A673 (cell line): ENCODE data around the gene GSC2. TPM values are rescaled to one million over a fixed set of nuclear protein-coding genes. Genes with fewer than 3 reads are reported as not detected.

ENCODE experiments used
- BruUV-seq: library from RNA; stranded (reverse); fragments of 400-500 nt; replicated peaks from 2 replicates; lab custom pipeline; 2021; lab: Mats Ljungman, UMichigan
- CTCF ChIA-PET: fragments of 300-600 bp; sonication (Branson Sonifier 250); formaldehyde crosslinking; loops from one replicate; lab custom pipeline; 2022; ENCODE audit warnings: antibody characterized with exemption; lab: Charles Lee
- POLR2A ChIA-PET: fragments of 300-600 bp; sonication (Branson Sonifier 250); formaldehyde crosslinking; loops from one replicate; lab custom pipeline; 2022; ENCODE audit warnings: antibody characterized with exemption; ENCODE audit not compliant: low non-redundant PET; lab: Charles Lee
- DNase-seq: peaks from one replicate; pipeline ENCODE4 v3.0.0-alpha.2; 2015; ENCODE audit warnings: low spot score
- H3K27ac ChIP-seq: fragments of 200-600 bp; sonication (generic); 2 replicates; pipeline ENCODE4 v1.5.1; 2016; ENCODE audit warnings: mixed run types, low read depth, mild to moderate bottlenecking, mixed read lengths, antibody characterized with exemption, low read length; ENCODE audit not compliant: poor library complexity, severe bottlenecking
- H3K27me3 ChIP-seq: fragments of 200-600 bp; sonication (generic); replicated peaks from 2 replicates; pipeline ENCODE4 v1.6.1; 2017; ENCODE audit warnings: mixed run types, low read depth, mild to moderate bottlenecking, mixed read lengths, antibody characterized with exemption, low read length; ENCODE audit not compliant: insufficient read depth, poor library complexity
- H3K36me3 ChIP-seq: fragments of 200-600 bp; sonication (generic); 2 replicates; pipeline ENCODE4 v1.6.1; 2016; ENCODE audit warnings: mixed run types, mild to moderate bottlenecking, mixed read lengths, antibody characterized with exemption, low read length; ENCODE audit not compliant: insufficient read depth, poor library complexity, severe bottlenecking
- H3K4me1 ChIP-seq: fragments of 200-600 bp; sonication (generic); 2 replicates; pipeline ENCODE4 v1.6.1; 2017; ENCODE audit warnings: mixed run types, mild to moderate bottlenecking, mixed read lengths, antibody characterized with exemption, low read length; ENCODE audit not compliant: insufficient read depth, poor library complexity, severe bottlenecking
- H3K4me3 ChIP-seq: fragments of 200-600 bp; sonication (generic); 2 replicates; pipeline ENCODE4 v1.5.1; 2016; ENCODE audit warnings: low read depth, mixed run types, mild to moderate bottlenecking, mixed read lengths, low read length; ENCODE audit not compliant: poor library complexity, severe bottlenecking
- H3K9me3 ChIP-seq: fragments of 200-600 bp; sonication (generic); 2 replicates; pipeline ENCODE4 v1.6.1; 2016; ENCODE audit warnings: mixed run types, low read depth, mild to moderate bottlenecking, mixed read lengths, antibody characterized with exemption, low read length; ENCODE audit not compliant: poor library complexity, severe bottlenecking
- CTCF ChIP-seq: fragments of 300-800, 200-600 bp; sonication (generic); conservative IDR thresholded peaks from 2 replicates; pipeline ENCODE4 v1.5.1; 2017; ENCODE audit warnings: low read depth, mild to moderate bottlenecking, antibody characterized with exemption, low read length, moderate library complexity, mixed read lengths
- EZH2 ChIP-seq: fragments of 200-600 bp; sonication (generic); IDR thresholded peaks from 2 replicates; pipeline ENCODE4 v1.6.1; 2017; ENCODE audit warnings: borderline replicate concordance, low read depth, mild to moderate bottlenecking, mixed read lengths, antibody characterized with exemption, low read length; ENCODE audit not compliant: poor library complexity, severe bottlenecking
- intact Hi-C: fragments of 100-400 bp; cut with micrococcal nuclease; formaldehyde crosslinking; loops from one replicate; pipeline ENCODE4 v1.10.0; 2022; ENCODE audit not compliant: unreplicated experiment
- total RNA-seq: library from RNA; stranded (reverse); gene quantifications from 2 replicates; pipeline ENCODE4 v1.2.3, GENCODE V29; 2021

Gene GSC2
- total RNA-seq, 1 experiment from 2014 or later: not detected

- ChIA-PET POLR2A (no interaction called here), CTCF (no interaction called here)
- DNase-seq: no peak
- no TSS peak for BruUV-seq
- Histone ChIP-seq H3K27me3 (no peaks in the 10 kb centered on the region), H3K27ac (no peak within 1 kb of the TSS), H3K9me3 (no peaks in the 10 kb centered on the region), H3K36me3 (peaks cover 3% of the 10 kb centered on the region), H3K4me1 (no peaks in the 10 kb centered on the region), H3K4me3 (no peak within 1 kb of the TSS)
- TF ChIP-seq CTCF (no peak), EZH2 (no peak)
- intact Hi-C loops: no loop called here
Measured at GRCh38 chr22:19130959-19131684, 19.0 kb downstream of the GSC2 start, which contains the start of gene TSSK2. TSSK2 (plus strand) TSS chr22:19131308; CDS start chr22:19131400, 92 bp downstream.

GRCh38 chr22:19129871-19130270, 20.2 kb downstream of the GSC2 start:
- Histone ChIP-seq H3K27me3 (no peaks in the 10 kb centered on the region), H3K4me1 (no peaks in the 10 kb centered on the region), H3K9me3 (no peaks in the 10 kb centered on the region), H3K36me3 (peaks cover 3% of the 10 kb centered on the region), H3K27ac (no peak overlapping the region), H3K4me3 (no peak overlapping the region)
- no peak for TF ChIP-seq CTCF
- no peak for TF ChIP-seq EZH2
- no peak for DNase-seq
- BruUV-seq: no TSS peak
- ChIA-PET POLR2A (no interaction called here), CTCF (no interaction called here)
- intact Hi-C loops: no loop called here

- H3K27me3 ChIP-seq: no peaks in the 10 kb centered on the region
- H3K27ac ChIP-seq: no peak overlapping the region
- CTCF ChIA-PET: no interaction called here
- POLR2A ChIA-PET: no interaction called here
- no peaks in the 10 kb centered on the region for H3K9me3 ChIP-seq
- no peak for TF ChIP-seq CTCF
- TF ChIP-seq EZH2: no peak
- BruUV-seq: no TSS peak
- no peak for DNase-seq
- H3K4me3 ChIP-seq: no peak overlapping the region
- peaks cover 3% of the 10 kb centered on the region for H3K36me3 ChIP-seq
- H3K4me1 ChIP-seq: no peaks in the 10 kb centered on the region
- intact Hi-C loops: no loop called here
Measured at GRCh38 chr22:19128946-19129727, 21.0 kb downstream of the GSC2 start.
